ENCODE results near the gene CEBPE.

DNA sequence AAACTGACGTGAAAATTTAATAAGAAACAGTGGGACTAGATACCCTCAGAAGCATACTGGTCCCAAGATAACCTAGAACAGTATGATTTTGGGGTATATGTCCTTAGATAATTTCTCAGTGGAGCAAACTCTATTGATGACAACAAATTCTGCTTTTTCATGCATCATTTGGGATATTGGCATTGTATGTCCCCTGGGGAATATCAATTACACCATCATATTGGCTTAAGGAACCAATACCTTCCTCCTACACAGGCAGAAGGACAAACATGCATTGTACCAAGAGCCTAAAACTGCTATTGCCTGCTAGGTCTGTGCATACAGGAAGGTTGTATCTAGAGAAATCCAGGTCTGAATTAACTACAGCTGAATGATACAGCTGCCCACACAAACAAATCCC lies 44.1 kb downstream of the CEBPE start:
- no peak for TF ChIP-seq POLR2A (IDR thresholded peaks at IDR 0.05)
- TF ChIP-seq, protein P1, sequence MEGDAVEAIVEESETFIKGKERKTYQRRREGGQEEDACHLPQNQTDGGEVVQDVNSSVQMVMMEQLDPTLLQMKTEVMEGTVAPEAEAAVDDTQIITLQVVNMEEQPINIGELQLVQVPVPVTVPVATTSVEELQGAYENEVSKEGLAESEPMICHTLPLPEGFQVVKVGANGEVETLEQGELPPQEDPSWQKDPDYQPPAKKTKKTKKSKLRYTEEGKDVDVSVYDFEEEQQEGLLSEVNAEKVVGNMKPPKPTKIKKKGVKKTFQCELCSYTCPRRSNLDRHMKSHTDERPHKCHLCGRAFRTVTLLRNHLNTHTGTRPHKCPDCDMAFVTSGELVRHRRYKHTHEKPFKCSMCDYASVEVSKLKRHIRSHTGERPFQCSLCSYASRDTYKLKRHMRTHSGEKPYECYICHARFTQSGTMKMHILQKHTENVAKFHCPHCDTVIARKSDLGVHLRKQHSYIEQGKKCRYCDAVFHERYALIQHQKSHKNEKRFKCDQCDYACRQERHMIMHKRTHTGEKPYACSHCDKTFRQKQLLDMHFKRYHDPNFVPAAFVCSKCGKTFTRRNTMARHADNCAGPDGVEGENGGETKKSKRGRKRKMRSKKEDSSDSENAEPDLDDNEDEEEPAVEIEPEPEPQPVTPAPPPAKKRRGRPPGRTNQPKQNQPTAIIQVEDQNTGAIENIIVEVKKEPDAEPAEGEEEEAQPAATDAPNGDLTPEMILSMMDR (IDR thresholded peaks at IDR 0.05), result no peak

Data from right lobe of liver (tissue), 4 donors.